HG03460 (cell line): Measurements from ENCODE around the gene PRKCB.

Source experiments
- ATAC-seq: cut with Tn5 transposase; IDR thresholded peaks from one replicate; pipeline ENCODE4 v1.9.1; 2021; ENCODE audit not compliant: unreplicated experiment

PRKCB gene

DNA sequence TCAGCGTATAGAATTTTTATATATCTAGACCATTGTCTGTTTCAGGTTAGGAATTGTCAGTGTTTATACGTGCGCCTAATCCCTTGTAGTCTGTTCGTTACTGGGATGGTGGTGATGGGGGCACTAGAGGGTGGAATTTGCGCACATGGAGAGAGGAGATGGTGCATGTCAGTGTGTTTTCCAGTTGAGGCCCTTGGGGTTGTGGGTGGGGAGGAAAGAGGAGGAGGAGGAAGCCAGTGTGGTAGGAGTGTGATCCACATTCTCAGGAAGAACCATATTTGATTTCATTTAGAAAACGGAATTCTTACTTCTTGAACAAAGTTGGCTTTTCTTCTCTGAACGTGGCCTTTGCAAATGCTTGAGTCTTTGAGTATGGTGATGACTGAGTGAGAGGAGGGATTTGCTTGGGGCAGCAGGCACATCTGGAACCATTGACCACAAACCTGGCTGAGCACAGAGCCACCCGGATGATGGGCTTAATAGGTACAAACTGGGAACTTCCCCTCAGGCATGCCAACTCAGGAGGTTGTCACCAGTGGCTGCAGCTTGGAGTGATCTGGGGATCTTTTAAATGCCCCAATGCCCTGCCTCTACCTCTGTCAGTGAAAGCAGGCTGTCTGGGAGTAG lies 98.9 kb downstream of the PRKCB start:
- no peak for ATAC-seq

DNA sequence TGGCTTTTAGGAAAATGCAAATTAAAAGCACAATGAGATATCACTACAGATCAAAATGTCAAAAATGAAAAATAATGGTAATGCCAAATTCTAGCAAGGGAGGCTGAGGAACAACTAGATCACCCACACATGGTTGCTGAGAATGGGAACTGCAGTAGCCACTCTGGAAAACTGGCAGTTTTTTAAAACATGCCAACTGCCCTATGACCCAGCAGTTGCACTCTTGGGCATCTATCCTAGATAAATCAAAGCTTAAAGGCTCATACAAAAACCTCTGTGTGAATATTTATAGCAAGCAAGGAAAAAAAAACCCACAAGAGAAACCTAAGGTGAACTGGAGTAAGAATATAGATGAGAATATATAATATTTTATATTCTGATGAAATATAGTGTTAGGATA lies 104.3 kb downstream of the PRKCB start:
- ATAC-seq = no peak

DNA sequence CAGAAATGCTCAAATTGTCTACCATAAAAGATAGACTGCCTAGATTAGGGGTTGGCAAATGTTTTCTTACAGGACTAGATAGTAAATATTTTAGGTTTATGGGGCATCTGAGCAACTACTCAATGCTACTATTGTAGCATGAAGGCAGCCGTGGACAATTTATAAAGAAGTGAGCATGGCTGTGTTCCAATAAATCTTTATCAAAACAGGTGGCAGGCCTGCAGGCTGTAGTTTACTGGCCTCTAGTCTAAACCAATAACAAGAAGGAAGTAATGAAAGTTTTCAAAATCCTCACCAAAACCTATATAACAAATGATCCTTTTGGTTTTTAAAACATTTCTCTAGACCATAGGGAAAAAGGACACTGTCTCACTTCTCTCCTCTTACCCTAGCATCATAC lies 105.2 kb downstream of the PRKCB start:
- no peak for ATAC-seq

DNA sequence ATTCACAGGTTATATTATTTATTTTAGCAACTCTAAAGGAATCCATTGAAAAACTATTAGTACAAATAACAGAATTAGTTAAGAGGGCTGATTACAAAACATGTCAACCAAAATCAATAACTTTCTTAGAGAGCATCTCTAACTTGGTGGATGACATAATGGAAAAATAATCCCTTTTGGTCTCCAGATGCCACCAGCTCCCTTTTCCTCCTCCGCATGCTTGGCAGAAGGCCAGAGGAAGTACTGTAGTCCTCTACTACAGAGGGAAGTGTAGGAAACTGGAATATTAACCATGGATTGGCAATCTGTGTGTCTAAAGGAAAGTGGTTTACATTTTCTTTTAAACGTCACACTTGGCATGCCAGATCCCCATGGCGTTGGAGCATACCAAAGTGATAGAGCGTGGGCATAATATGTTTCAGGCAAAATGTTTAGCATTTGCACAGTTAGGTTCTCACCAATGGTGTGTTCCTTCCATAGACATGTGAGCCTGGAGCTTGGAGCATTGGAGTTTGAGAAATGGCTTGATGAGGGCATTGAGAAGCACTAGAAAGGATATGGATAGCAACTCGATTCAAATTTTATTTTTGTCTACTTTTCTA lies 106.3 kb downstream of the PRKCB start:
- no peak for ATAC-seq

DNA sequence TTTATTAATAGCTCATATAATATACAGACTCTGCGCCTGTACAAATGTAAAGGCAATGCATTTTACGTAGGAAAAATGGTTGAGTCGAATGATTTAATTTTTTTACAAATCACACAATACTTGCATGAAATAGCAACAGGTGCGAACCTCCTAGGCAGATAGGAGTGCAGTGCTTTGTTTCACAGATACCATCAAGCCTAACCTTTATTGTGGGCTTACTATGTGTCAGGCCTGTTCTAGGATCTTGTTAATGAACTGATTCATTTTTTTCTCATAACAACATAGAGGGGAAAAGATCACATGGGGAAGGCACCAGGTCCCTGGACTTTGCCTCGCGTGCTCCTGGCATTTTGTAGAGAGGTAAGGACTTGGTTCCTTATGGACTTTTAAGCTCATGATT lies 107.8 kb downstream of the PRKCB start:
- no peak for ATAC-seq

DNA sequence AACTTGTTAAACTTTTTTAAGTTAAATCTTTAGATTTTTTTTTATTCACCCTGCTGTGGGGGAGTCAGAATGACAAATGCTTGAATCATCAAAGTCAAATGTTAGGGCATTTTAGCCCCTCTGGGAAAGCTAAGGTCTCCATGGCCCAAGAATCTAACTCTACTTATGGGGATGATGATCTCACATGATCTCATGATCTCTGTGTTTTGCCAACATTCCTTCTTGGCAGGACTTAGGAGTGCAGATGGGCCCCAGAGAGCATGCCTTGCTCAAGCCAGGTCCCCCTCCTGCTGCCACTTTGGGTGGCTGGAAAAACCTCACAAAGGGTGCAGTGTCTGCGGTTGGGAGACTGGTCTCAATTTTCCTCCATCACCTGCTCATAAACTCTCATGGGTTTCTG lies 108.6 kb downstream of the PRKCB start:
- ATAC-seq = no peak

DNA sequence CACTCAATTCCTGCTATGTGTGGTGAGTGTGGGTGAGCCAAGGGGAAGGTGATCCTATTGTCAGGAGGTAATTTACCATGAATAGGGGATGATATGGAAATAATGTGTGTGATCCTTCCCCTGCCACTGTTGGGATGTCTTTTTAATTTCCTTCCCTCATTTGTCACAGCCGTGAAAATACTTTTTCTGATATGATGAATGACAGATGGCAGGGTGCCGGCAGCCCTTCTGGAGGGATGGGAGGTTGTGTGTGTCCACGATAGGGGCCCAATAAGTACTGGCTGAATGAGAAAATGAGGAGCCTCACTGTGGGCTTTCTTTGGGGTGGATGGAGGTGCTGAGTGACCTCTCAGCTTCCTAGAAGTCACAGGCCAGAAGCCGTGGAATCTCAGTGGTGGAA lies 109.5 kb downstream of the PRKCB start:
- no peak for ATAC-seq

DNA sequence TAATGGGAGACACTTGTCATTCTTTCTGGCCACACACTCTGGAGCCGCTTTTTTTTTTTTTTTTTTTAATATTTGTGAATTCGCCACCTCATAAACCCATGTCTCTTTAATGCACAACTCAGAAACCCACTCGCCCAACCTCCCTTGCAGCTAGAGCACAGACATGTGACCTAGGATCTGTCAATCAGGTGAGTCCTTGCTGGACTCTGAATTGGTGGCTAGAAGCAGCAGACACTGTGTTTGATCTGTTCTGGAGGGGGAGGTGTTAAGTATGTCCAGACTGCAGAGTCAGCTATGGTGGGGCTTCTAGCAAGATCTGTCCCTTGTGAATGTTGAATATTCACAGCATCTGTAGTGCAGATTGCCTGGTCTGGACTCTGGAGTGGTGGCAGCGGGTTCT lies 112.1 kb downstream of the PRKCB start:
- ATAC-seq = no peak

DNA sequence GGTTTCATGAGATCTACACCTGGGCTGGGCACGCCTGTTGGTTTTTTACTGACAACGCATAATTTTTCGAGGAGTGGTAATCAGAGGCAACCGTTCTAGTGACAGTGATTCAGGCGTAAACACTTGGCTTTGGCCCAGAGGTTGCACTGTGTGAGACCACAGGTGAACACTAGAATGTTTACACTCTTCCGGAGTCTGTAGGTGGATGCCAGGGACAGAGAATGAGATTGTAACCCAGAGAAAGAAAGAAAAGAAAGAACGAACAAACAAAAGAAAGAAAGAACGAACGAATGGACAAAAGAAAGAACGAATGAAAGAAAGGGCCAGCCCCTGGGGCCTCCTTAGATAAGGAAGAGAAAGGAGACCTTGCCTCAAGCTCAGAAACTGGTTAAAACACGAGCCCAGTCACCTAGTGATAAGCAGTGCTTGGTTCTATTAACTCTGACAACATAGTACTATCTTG lies 113.2 kb downstream of the PRKCB start:
- ATAC-seq = no peak

DNA sequence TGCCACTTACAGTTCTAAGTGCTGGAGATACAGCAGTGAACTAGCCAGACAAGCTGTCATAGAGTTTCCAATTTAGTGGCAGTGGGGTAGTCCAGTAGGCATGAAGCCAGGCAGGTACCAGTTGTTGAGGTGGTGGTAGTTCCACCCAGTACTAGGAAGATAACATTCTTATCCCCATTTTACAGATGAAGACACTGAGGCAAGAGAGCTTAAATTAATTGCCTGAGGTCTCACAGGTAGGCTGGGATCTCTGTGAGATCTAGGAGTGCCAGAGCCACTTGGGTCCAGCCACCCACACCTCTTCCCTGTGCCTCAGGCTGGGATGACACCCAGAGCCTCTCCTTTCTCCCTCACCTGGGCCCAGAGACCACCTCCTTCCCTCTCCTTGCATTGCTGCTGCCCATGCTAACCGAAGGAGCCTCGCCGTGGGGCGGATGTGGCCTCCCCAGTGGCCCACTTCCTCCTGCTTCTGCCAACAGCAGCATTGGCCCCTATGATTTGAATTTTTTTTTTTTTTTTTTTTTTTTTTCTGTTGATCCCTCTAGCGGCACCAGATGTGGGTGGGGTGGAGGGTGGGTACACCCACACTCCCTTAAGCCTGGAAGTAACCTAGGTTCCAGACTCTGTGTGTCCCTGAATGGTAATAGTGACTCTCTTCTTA lies 114.0 kb downstream of the PRKCB start:
- peak; percentile 51 for ATAC-seq

DNA sequence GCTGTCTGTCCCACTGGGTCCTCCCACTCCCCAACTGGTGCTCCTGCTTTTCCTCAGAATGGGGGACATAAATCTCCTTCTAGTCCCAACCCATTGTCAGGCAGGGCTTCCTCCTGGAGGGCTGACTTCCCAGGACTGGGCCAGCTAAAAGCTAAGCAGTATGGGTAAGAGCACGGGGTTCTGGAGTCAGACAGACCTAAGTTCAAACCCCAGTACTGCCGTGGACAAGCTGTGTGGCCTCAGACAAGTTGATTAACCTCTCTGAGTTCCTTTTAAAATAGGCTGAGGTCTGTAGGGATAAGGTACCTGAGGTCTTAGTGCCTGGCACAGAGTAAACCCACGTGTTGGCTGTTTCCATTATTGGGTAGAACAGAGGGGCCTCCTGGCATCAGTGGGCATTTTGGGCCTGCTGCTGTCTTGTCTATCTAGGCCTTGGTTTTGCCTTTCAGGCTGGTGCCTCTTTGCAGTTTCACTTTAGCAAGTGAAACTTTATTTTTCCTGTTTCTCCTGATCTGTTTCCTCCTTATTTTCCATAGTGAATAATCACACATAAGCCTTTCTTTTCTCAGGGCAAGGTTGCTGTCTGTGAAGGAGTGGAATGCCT lies 114.6 kb downstream of the PRKCB start:
- no peak for ATAC-seq

DNA sequence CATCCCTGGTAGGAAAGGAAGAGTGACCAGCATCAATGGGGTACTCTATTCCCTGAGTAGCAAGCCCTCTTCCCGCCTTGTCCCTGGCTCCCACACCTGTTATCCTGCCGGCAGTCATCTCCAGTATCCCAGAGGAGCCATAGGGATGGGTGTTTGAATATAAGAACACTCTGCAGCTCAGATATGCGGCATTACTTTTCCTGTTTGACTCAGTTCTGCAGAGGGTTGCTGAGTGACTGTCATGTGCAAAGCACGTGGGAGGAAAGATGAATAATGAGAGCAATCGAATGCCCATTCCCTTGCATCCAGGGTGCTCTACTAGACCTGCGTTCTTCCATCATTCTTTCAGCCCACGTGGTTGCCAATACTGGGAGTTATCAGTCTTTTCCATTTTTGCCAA lies 115.1 kb downstream of the PRKCB start:
- ATAC-seq = no peak

DNA sequence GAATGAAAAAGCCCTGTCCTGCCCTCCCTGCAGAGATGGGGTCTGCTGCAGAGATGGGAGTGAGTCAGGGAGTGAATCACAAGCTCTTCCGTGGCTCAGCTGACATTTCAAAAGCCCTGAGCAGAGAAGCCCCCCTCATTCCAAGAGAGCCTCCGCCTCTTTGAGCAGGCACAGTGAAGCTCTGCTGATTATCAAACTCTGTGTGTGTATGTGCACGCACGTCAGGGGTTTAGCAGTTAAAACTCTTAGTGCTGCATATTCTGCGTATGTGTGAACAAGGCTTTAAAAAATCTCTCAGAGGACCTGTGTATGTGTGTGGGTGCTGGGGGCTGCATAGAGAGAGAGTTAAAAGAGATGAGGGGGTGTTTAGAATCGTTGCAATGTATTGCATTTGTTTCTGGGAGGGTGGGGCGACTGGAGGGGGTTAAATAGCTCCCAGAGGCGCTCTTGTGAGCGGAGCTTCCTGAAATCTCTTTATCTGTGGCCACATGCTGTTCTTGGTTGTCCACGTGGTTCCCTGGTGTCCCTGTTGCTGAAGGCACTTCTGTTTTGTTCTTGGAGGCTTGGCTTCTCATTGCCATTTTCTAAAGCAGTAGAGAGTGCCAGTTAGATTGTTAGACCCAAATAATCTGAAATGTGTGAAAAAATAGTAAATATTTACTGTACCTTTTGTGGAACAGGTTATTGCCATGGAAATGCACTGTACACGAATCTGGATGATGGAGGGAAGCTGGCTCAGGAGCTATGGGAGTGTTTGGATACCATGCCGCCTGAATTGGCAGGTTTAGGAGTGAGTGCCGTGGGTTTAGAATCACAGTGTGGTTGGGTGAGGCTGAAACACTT lies 116.6 kb downstream of the PRKCB start:
- ATAC-seq = no peak

DNA sequence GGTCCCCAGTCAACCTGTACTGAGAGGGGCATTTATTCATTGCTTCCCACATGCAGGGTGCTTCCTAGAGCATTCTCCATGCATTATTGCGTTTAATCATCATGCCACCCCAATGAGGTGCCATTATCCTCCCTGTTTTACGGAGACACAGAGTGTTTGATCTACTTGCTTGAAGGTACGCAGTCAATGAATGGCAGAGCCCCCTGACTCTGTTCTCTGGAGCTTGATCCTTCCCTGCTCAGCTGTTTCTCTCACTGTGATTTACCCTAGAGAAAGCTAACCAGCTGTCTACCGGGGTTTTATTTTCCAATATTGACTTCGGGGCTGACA lies 117.2 kb downstream of the PRKCB start:
- ATAC-seq = no peak

DNA sequence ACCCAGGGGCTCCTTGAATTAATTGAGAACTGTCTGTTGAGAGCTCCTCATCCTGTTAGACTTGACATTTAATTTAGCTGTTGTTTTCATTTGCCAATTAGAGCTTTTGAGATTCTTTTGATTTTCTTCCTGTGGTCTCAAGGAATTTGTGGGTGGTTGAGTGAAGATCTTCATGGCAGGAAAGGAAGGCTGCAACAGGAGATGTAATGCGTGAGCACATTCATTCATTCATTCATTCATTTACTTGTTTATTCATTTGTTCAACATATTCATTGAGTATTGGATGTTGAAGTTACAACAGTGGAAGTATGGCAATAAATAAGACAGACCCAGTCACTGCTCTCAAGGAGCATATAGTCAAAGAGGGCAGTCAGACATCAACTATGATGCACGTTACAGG lies 117.7 kb downstream of the PRKCB start:
- ATAC-seq = no peak

DNA sequence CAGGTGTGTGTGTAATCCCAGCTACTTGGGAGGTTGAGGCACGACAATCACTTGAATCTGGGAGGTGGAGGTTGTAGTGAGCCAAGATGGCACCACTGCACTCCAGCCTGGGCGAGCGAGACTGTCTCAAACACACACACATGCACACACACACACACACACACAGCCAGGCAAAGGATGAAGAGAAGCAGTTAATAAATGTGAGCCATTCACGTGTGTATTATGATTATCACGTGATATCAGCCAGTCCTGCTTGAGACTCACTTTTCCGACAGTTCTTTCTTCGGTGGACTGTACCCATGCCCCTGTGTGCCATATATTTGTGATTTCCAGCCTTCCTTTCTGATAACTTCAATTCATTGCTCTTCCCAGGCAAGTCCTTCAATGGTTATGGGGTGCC lies 119.3 kb downstream of the PRKCB start:
- no peak for ATAC-seq

DNA sequence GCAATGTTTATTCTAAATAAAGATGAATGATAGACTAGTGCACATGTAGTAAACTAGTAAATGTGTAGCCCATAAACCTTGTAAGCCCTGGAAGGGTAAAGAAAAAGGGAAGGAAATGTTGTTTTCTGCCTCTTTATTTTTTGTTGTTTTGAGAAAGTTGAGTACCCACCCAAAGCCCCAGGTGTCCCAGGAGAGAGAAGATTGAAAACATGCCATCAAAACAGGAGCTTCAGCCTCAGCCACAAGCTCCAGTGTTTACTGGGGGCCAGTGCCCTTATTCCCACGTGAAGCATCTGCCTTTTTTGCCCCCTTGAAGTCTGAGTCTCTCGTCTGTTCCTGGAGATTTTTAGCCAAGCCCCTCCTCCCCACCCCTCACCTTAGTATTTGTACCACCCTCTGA lies 121.5 kb downstream of the PRKCB start:
- no peak for ATAC-seq

DNA sequence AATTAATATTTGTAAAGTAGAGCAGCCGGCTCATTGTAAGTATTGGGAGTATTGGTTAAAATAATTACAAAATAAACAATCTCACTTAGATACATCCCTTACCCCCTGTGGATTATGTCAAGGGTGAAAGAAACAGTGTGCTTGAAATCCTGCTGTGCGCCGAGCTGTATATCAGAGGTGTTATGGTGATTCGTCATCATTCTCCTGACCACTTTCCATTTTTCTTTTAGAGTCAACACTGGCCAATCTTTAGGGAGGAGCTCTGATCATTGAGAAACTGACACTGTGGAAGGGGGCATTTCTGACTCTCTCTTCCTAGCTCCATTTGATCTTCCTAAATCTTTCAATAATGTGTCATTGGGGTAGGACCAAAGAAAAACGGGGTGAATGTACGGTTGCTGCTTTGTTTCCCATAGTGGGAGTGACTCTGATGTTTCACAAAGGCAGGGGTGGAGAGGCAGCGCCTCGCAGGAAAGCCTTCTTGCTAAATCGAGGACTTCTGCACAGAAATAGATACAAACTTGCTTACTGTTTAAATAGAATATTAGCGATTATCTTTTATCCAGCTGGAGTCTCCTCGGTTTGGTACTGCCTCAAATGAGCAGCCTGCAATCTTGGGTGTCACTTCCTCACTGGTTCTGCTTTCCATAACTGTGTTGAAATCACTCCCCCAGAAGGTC lies 123.4 kb downstream of the PRKCB start:
- ATAC-seq = no peak

DNA sequence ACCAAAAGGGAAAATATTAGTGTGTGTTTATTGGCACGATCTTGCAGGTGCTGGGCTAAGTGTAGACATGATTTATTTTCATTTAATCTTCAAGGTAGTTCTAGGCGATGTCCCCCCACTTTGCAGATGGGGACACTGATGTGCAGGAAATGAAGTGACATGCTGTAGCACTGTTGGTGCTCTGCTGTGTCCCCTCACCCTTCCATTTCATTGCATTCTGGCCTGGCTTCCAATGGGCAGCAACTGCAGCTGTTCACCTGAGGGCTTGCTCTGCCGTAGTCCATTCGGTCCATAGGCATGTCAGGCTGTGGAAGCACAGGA lies 123.9 kb downstream of the PRKCB start:
- ATAC-seq = no peak

DNA sequence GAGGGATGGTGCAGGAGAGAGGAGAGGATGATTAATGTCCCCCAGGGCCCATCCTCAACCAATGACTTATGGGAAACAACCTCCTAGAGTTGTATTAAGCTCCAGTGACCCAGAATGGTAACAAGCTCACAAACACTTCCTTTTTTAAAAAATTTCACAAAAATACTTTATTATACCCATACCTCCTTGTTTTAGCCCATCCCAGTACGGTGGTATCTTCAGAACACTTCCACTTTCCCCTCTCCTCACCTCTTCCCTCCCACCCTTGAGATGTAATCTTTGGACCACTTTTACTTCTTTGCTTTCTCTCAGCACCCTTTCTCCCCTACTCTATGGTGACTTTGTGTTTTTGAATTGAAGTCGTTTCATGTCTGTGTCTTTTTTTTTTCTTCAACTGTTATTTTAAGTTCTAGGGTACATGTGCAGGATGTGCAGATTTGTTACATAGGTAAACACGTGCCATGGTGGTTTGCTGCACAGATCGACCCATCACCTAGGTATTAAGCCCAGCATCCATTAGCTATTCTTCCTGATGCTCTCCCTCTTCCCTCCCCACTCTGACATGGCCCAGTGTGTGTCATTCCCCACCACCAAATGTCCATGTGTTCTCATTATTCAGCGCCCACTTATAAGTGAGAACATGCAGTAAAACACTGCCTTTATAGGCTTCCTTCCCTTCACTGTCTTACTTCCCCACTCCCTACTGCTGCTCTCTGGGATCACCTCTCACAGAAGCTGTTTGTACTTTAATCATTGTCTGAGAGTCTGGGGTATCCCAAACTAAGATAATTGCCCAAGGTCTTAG lies 124.5 kb downstream of the PRKCB start:
- no peak for ATAC-seq
